DND-41 (cell line): ENCODE results near the gene TMTC1.

Experiments used
- EZH2 ChIP-seq: IDR thresholded peaks from 3 replicates; pipeline ENCODE4 v1.6.1; 2012; ENCODE audit warnings: borderline replicate concordance, low read depth, mild to moderate bottlenecking, moderate library complexity, low read length, inconsistent platforms; ENCODE audit not compliant: severe bottlenecking
- TF ChIP-seq, protein P1 (sequence below): IDR thresholded peaks from 2 replicates; pipeline ENCODE4 v1.5.1; 2012; ENCODE audit warnings: borderline replicate concordance, low read length, moderate library complexity, mild to moderate bottlenecking; ENCODE audit not compliant: poor library complexity, severe bottlenecking; ENCODE audit errors: extremely low read depth

DNA sequence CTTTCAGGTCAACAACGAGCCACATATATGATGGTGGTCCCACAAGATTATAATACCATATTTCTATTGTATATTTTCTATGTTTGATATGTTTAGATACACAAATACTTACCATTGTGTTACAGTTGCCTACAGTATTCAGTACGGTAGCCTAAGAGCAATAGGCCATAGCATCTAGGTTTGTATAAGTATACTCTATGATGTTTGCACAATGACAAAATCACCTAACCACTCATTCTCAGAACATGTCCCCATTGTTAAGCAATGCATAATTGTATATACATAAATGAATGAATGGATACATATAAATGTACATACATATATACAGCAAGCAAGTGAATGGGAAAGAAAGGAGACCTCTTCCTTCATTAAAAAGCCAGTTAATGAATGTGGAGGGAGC lies 23.8 kb downstream of the TMTC1 start:
- no peak for TF ChIP-seq EZH2
- TF ChIP-seq, protein P1, sequence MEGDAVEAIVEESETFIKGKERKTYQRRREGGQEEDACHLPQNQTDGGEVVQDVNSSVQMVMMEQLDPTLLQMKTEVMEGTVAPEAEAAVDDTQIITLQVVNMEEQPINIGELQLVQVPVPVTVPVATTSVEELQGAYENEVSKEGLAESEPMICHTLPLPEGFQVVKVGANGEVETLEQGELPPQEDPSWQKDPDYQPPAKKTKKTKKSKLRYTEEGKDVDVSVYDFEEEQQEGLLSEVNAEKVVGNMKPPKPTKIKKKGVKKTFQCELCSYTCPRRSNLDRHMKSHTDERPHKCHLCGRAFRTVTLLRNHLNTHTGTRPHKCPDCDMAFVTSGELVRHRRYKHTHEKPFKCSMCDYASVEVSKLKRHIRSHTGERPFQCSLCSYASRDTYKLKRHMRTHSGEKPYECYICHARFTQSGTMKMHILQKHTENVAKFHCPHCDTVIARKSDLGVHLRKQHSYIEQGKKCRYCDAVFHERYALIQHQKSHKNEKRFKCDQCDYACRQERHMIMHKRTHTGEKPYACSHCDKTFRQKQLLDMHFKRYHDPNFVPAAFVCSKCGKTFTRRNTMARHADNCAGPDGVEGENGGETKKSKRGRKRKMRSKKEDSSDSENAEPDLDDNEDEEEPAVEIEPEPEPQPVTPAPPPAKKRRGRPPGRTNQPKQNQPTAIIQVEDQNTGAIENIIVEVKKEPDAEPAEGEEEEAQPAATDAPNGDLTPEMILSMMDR: no peak
